Activated T-helper 1 cell treated with anti-CD3 and anti-CD28 coated beads, Interleukin-12 subunit alpha, Interleukin-12 subunit beta, Interleukin-2, Interleukin-4 antibody, amounts not matched to agents 30 ng/mL and 10 ng/mL and 1 ng/mL, durations not matched to agents 14 hours and 24 hours and 36 hours (primary cell): ENCODE measurements around the gene AGXT2. TPM values are rescaled to one million over a fixed set of nuclear protein-coding genes. Genes with fewer than 3 reads are reported as not detected.
"Not testable (repeated sequence)": the region's sequence is repeated elsewhere in the genome, so short reads cannot be mapped to it uniquely, and the experiment has no call there.

Source experiments
- DNase-seq: peaks from one replicate; pipeline ENCODE4 v3.0.0; 2021; ENCODE audit warnings: low spot score
- H3K27ac Mint-ChIP-seq: one replicate; pipeline ENCODE4 v1.8.0; 2021; ENCODE audit warnings: mild to moderate bottlenecking, mixed read lengths
- H3K27me3 Mint-ChIP-seq: one replicate; pipeline ENCODE4 v1.8.0; 2022; ENCODE audit warnings: mild to moderate bottlenecking, moderate library complexity, mixed read lengths; ENCODE audit not compliant: insufficient read depth
- H3K36me3 Mint-ChIP-seq: one replicate; pipeline ENCODE4 v1.8.0; 2021; ENCODE audit warnings: low read depth, mixed read lengths
- H3K4me1 Mint-ChIP-seq: one replicate; pipeline ENCODE4 v1.8.0; 2021; ENCODE audit warnings: low read depth, mixed read lengths
- H3K4me3 Mint-ChIP-seq: one replicate; pipeline ENCODE4 v1.8.0; 2021; ENCODE audit warnings: mild to moderate bottlenecking, moderate library complexity, mixed read lengths
- H3K9me3 Mint-ChIP-seq: one replicate; pipeline ENCODE4 v1.8.0; 2021; ENCODE audit warnings: mixed read lengths
- intact Hi-C: fragments of 100-400 bp; cut with micrococcal nuclease; formaldehyde crosslinking; loops from one replicate; pipeline ENCODE4 v1.15.1; 2024
- total RNA-seq: library from RNA; stranded (reverse); gene quantifications from 2 replicates; pipeline ENCODE4 v1.2.3, GENCODE V29; 2022

AGXT2 gene
- total RNA-seq, 1 donor from 2014 or later, result not detected

- intact Hi-C loops, result loop anchor here (2.0 to 5.0 kb wide), 2 partner anchors 85 to 164 kb away; partner anchors contain the start of genes BRIX1, RAD1 and TTC23L
- no peaks in the 10 kb centered on the region for H3K36me3 Mint-ChIP-seq
- DNase-seq, result no peak
- H3K4me3 Mint-ChIP-seq, result no peak overlapping the region
- H3K27me3 Mint-ChIP-seq, result peaks cover 9% of the 10 kb centered on the region
- H3K4me1 Mint-ChIP-seq, result no peaks in the 10 kb centered on the region
- no peaks in the 10 kb centered on the region for H3K9me3 Mint-ChIP-seq
- H3K27ac Mint-ChIP-seq, result no peak overlapping the region
Measured at GRCh38 chr5:35002459-35002858, 45.3 kb downstream of the AGXT2 start.

GRCh38 chr5:35001842-35002241, 45.9 kb downstream of the AGXT2 start:
- Mint-ChIP-seq H3K36me3 (no peaks in the 10 kb centered on the region), H3K9me3 (no peaks in the 10 kb centered on the region), H3K27ac (no peak overlapping the region), H3K27me3 (peaks cover 11% of the 10 kb centered on the region), H3K4me1 (no peaks in the 10 kb centered on the region), H3K4me3 (no peak overlapping the region)
- intact Hi-C loops, result loop anchor here (2.0 to 5.0 kb wide), 2 partner anchors 85 to 163 kb away; partner anchors contain the start of genes BRIX1, RAD1 and TTC23L
- DNase-seq, result no peak

GRCh38 chr5:34998058-34998789, 49.5 kb downstream of the AGXT2 start:
- intact Hi-C loops, result no loop called here
- H3K27ac Mint-ChIP-seq, result no peak overlapping the region
- peaks cover 14% of the 10 kb centered on the region for H3K27me3 Mint-ChIP-seq
- no peaks in the 10 kb centered on the region for H3K36me3 Mint-ChIP-seq
- no peaks in the 10 kb centered on the region for H3K4me1 Mint-ChIP-seq
- H3K4me3 Mint-ChIP-seq, result no peak overlapping the region
- no peak for DNase-seq
- H3K9me3 Mint-ChIP-seq, result no peaks in the 10 kb centered on the region

GRCh38 chr5:34996261-34996660, 51.5 kb downstream of the AGXT2 start:
- DNase-seq, result no peak
- H3K27me3 Mint-ChIP-seq, result peaks cover 17% of the 10 kb centered on the region
- H3K4me3 Mint-ChIP-seq, result no peak overlapping the region
- no peaks in the 10 kb centered on the region for H3K9me3 Mint-ChIP-seq
- H3K4me1 Mint-ChIP-seq, result no peaks in the 10 kb centered on the region
- intact Hi-C loops, result no loop called here
- H3K36me3 Mint-ChIP-seq, result no peaks in the 10 kb centered on the region
- no peak overlapping the region for H3K27ac Mint-ChIP-seq

GRCh38 chr5:34993951-34994350, 53.8 kb downstream of the AGXT2 start:
- Mint-ChIP-seq H3K36me3 (no peaks in the 10 kb centered on the region), H3K9me3 (no peaks in the 10 kb centered on the region), H3K4me3 (no peak overlapping the region), H3K27ac (no peak overlapping the region), H3K4me1 (no peaks in the 10 kb centered on the region), H3K27me3 (peaks cover 14% of the 10 kb centered on the region)
- no peak for DNase-seq
- intact Hi-C loops, result no loop called here

- Mint-ChIP-seq H3K27me3 (peaks cover 23% of the 10 kb centered on the region), H3K4me3 (no peak overlapping the region), H3K4me1 (no peaks in the 10 kb centered on the region), H3K27ac (no peak overlapping the region), H3K36me3 (no peaks in the 10 kb centered on the region), H3K9me3 (peaks cover 13% of the 10 kb centered on the region)
- intact Hi-C loops, result no loop called here
- DNase-seq, result no peak
Measured at GRCh38 chr5:34991486-34992238, 56.1 kb downstream of the AGXT2 start.

GRCh38 chr5:34986965-34987364, 60.8 kb downstream of the AGXT2 start:
- Mint-ChIP-seq H3K4me1 (no peaks in the 10 kb centered on the region), H3K9me3 (peaks cover 22% of the 10 kb centered on the region), H3K4me3 (no peak overlapping the region), H3K36me3 (no peaks in the 10 kb centered on the region), H3K27me3 (peaks cover 13% of the 10 kb centered on the region), H3K27ac (no peak overlapping the region)
- no peak for DNase-seq
- intact Hi-C loops, result no loop called here

- H3K9me3 Mint-ChIP-seq, result peaks cover 20% of the 10 kb centered on the region
- H3K4me3 Mint-ChIP-seq, result no peak overlapping the region
- H3K27me3 Mint-ChIP-seq, result peaks cover 6% of the 10 kb centered on the region
- H3K36me3 Mint-ChIP-seq, result no peaks in the 10 kb centered on the region
- no peak for DNase-seq
- intact Hi-C loops, result no loop called here
- H3K4me1 Mint-ChIP-seq, result no peaks in the 10 kb centered on the region
- no peak overlapping the region for H3K27ac Mint-ChIP-seq
Measured at GRCh38 chr5:34982823-34983222, 64.9 kb downstream of the AGXT2 start.

GRCh38 chr5:34978681-34979080, 69.1 kb downstream of the AGXT2 start:
- DNase-seq, result no peak
- Mint-ChIP-seq H3K4me3 (no peak overlapping the region), H3K27ac (no peak overlapping the region), H3K4me1 (no peaks in the 10 kb centered on the region), H3K36me3 (no peaks in the 10 kb centered on the region), H3K27me3 (no peaks in the 10 kb centered on the region), H3K9me3 (no peaks in the 10 kb centered on the region)
- intact Hi-C loops, result no loop called here

GRCh38 chr5:34977934-34978613, 69.7 kb downstream of the AGXT2 start:
- Mint-ChIP-seq H3K4me1 (no peaks in the 10 kb centered on the region), H3K4me3 (no peak overlapping the region), H3K36me3 (no peaks in the 10 kb centered on the region), H3K27ac (no peak overlapping the region), H3K27me3 (no peaks in the 10 kb centered on the region), H3K9me3 (no peaks in the 10 kb centered on the region)
- intact Hi-C loops, result no loop called here
- no peak for DNase-seq

GRCh38 chr5:34976347-34976746, 71.4 kb downstream of the AGXT2 start:
- no peak overlapping the region for H3K4me3 Mint-ChIP-seq
- no peaks in the 10 kb centered on the region for H3K36me3 Mint-ChIP-seq

GRCh38 chr5:34971655-34972054, 76.1 kb downstream of the AGXT2 start:
- H3K27ac Mint-ChIP-seq, H3K4me1 Mint-ChIP-seq, H3K27me3 Mint-ChIP-seq, intact Hi-C loops, H3K4me3 Mint-ChIP-seq, H3K9me3 Mint-ChIP-seq, DNase-seq, H3K36me3 Mint-ChIP-seq: not testable (repeated sequence)

More at GRCh38 chr5:34976347-34976746, 71.4 kb downstream of the AGXT2 start:
- Mint-ChIP-seq H3K4me1 (no peaks in the 10 kb centered on the region), H3K27ac (no peak overlapping the region), H3K27me3 (no peaks in the 10 kb centered on the region), H3K9me3 (no peaks in the 10 kb centered on the region)
- intact Hi-C loops, result no loop called here
- DNase-seq, result no peak

GRCh38 chr5:34970552-34970951, 77.2 kb downstream of the AGXT2 start:
- H3K4me1 Mint-ChIP-seq, result no peaks in the 10 kb centered on the region
- H3K36me3 Mint-ChIP-seq, result peaks cover 10% of the 10 kb centered on the region
- intact Hi-C loops, result no loop called here
- H3K27ac Mint-ChIP-seq, result no peak overlapping the region
- H3K9me3 Mint-ChIP-seq, result peaks cover 14% of the 10 kb centered on the region
- H3K4me3 Mint-ChIP-seq, result no peak overlapping the region
- H3K27me3 Mint-ChIP-seq, result no peaks in the 10 kb centered on the region
- DNase-seq, result no peak
